Measurements from ENCODE around the gene THADA.

Gene THADA

DNA sequence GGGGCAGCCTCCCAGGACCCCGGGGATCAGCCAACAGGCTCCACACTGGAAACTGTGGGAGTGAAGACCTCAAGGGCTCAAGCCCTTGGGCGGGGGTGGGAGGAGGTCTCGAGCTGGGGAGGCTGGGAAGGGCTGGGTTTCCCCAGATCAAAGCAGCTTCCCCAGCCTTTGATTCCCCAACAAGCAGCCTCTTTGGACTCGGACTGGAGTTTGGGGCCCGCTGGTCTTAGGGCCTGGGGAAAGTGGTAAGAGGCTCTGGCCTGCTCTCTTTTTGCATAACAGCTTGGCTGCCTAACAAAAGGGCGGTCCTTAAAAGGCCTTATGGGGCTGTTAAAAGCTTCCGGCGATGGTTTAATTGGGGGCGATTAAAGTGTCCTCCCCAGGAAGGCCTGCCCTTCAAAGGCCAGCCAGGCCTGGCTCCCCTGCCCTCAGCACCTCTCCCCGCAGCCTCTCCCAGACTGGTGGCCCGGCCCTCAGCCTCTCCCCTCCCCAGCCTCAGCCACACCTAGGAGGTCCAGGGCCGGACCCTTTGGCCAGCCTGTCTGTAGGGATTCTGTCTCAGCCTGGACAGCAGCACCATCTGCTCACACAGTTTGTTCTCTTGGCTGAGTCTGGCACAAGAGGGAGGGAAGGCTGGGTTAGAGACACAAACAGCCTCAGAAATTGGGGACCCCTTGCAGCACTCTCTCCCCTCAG is 409.0 kb downstream of the THADA start:
- DNase-seq (ENCODE audit: low read depth in 2 of 2), result no peak

DNA sequence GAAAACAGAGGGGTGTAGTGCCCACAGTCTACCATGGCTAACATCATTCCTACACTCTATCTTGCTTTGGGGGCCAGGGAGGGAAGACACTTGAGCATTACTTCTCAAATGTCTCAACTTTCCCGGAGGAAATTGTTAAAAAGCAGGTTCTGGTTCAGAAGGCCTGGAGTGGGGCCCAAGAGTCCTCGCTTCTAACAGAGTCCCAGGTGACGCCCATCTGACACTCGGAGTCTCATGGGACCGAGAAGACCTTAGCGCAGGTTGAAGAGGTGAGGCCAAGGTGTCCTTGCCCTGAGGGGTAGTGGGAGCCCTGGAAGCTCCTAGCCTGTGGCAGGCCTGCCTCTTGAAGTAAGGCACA is 409.5 kb downstream of the THADA start:
- no peak for DNase-seq (ENCODE audit: low read depth in 2 of 2)

DNA sequence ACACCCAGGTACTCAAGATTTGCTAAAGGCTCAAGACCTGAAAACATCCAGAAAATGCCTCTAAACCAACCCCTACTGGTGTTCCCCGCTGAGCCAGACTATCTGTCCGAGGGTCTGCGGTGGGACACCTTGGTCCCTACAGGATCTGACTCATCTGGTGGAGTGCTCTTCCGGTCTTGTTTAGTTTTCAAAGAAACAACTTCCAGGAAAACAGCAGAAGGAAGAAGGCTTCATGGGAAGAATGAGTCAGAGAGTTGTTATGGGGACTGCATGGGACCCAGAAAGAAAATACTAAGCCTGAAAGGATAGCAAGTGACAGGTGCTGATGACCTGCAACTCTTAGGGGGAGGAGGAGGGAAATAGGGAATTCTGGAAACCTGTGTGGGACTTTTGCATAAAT is 410.7 kb downstream of the THADA start:
- DNase-seq (ENCODE audit: low read depth in 2 of 2), result no peak

DNA sequence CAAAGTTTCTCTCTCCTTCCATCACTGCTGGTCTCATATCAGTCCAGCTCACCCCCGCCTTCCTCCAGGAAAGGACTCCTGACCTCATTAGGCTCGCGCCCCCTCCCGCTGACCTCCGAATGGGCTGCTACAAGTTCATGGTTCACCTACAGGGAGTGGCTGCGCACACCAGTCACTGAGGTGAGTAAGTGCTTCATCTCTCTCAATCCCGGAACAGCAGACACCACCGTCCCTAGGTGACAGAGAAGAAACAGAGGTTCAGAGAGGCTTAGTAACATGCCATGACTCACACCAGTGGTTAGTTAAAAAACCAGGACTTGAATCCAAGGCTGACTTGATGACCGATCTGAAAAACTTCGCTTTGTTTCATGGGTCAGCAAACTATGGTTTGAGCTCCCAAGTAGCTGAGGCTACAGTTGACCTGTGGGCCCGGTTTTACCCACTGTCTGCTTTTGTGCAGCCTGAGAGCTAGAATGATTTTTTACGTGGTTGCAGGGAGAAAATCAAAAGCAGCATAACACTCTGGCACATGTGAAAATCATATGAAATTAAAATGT is 411.4 kb downstream of the THADA start:
- peak; percentile 58 to 59 for DNase-seq (ENCODE audit: low read depth in 2 of 2)

DNA sequence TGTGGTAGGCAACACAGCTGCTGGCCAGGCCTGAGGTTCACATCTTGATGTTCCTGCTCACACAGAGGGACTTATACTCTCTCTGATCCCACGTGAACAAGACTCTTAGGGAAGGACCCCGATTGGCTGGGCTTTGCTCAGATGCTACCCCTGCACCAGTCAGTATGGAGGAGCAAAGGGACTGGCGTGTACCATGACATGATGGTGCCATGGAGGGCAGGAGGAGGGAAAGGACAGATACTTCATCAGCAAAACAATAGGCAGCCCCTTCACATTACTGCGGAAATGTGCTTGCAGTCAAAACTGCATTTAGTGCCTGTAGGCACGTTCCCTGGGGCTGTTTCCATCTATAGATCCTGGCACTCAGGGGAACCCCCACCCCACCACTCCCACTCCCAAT is 412.1 kb downstream of the THADA start:
- no peak for DNase-seq (ENCODE audit: low read depth in 2 of 2)

DNA sequence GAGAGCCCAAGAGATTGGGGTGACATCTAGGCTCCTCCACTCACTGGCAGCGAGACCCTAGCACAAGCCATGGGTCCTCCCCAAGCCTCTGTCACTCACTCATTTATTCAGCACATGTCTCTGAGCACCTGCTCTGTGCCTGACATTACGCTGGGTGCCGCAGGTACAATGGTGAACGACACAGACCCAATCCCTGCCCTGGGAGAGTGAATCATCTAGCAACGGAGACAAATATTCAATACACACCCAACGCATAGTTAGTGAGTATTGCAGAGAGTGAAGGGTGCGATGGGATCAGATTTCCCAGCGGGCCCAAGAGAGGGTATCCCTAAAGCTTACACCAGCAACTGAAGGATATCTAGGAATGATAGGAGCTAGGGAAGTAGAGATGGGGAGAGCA is 414.9 kb downstream of the THADA start:
- no peak for DNase-seq (ENCODE audit: low read depth in 2 of 2)

Measured in stimulated activated CD4-positive, alpha-beta T cell treated with anti-CD3 and anti-CD28 coated beads, Interleukin-15, amount 100 ng/mL, for 48 hours (primary cell).